Mesenteric fat pad (tissue), 1 donor: Measurements from ENCODE around the gene NEK4. TPM values are rescaled to one million over a fixed set of nuclear protein-coding genes. Genes with fewer than 3 reads are reported as not detected.
"Not testable (repeated sequence)": the region's sequence is repeated elsewhere in the genome, so short reads cannot be mapped to it uniquely, and the experiment has no call there.

Source experiments
- DNase-seq: peaks from one replicate; pipeline ENCODE4 v3.0.0-alpha.2; 2020; ENCODE audit warnings: low spot score
- total RNA-seq: library from RNA; stranded (reverse); fragmentation: NEBNext Ultra II Directional; extraction: Animal tissue kit (Norgen Biotek cat#: 25700); gene quantifications from one replicate; pipeline ENCODE4 v1.2.1, GENCODE V29; 2021
- donor health status: DM: yes; HTN: yes; CAD: no.

NEK4 gene
- total RNA-seq, 1 donor from 2014 or later: 18.1 TPM

DNA sequence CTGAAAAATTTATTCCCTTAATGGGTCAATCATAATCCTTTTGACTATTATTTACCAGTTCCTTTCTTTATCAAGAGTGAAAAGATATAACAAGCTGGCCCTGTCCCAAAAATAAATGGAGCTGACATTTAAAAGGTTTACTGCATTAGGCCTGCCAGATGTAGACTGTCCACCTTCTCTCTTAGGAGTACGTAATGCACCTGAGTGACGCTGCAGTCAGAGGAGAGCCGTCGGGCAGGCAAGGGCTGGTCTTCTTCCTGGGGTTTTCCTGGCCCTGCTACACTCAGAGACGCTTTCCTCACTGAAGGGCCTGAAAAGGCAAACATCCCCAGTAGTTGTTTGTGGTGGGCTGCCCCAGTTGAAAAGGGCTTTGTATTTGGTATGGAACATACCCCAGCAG is 27.6 kb downstream of the NEK4 start:
- DNase-seq: no peak

DNA sequence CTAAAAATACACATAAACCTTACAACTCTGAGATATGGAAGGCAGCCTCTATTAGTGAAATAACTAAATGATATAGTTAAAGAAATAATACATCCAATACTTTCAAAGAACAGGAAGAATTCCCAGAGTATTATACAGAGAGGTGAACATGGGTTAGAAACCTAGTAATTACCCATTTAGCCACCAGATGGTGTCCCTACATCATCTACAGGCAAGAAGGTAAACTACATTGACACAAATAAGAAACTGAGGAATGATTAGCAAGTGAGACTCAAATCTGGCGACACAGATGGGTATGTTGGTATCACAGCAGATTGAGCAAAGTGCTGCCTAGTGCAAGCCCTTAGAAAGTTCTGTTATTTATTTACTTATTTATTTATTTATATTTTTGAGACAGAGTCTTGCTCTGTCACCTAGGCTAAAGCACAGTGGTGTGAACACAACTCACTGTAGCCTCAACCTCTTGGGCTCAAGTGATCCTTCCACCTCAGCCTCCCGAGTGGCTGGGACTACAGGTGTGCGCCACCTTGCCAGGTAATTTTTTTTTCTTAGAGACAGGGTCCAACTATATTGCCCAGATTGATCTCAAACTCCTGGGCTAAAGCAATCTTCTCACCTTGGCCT is 28.2 kb downstream of the NEK4 start:
- no peak for DNase-seq

GRCh38 chr3:52739730-52740129 is 31.0 kb downstream of the NEK4 start:
- DNase-seq: no peak

DNA sequence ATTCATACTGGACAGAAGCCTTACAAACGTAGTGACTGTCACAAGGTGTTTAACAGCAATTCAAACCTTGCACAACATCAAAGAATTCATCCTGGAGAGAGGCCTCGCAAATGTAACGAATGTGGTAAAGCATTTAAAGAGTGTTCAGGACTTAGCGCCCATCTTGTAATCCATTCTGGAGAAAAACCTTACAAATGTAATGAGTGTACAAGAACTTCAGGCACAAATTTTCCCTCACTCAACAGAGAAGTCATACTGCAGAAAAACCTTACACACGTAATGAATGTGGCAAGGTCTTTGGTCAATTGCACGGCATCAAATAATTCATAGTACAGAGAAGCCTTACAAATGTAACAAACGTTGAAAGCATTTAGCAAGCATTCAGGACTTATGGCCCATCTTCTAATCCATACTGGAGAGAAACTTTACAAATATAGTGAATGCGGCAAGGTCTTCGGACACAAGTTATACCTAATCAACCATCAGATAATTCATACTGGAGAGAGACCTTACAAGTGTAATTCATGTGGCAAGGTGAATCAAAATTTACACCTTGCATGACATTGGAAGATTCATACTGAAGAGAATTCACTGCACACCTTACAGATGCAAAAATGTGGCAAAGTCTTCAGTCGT is 37.4 kb downstream of the NEK4 start:
- DNase-seq: no peak

DNA sequence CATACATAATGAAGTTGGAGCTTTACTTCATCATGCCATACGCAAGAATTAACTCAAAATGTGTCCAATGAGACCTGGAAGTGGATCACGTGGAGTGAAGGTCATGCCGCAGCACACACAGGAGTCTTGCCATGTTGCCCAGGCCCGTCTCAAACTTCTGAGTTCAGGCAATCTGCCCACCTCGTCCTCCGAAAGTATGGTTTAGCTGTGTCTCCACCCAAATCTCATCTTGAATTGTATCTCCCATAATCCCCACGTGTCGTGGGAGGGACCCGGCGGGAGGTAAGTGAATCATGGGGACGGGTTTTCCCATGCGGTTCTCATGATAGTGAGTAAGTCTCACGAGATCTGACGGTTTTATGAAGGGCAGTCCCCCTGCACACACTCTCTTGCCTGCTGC is 39.1 kb downstream of the NEK4 start:
- no peak for DNase-seq

DNA sequence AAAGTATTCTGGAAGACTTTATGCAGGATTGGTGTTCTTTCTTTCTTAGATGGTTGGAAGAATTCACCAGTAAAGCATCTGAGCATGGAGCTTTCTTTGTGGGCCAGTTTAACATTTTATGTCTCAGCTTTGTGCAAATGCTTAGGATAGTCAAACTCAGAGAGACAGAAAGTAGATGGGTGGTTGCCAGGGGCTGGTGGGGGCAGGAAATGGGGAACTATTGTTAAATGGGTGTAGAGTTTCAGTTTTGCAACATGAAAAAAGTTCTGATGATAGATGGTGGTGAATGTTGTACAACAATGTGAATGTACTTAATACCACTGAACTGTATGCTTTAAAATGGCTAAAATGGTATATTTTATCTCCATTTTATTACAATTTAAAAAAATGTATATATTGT is 40.1 kb downstream of the NEK4 start:
- no peak for DNase-seq

- not testable (repeated sequence) for DNase-seq
These were observed 42.0 kb downstream of the NEK4 start for GRCh38 chr3:52728753-52729152.

DNA sequence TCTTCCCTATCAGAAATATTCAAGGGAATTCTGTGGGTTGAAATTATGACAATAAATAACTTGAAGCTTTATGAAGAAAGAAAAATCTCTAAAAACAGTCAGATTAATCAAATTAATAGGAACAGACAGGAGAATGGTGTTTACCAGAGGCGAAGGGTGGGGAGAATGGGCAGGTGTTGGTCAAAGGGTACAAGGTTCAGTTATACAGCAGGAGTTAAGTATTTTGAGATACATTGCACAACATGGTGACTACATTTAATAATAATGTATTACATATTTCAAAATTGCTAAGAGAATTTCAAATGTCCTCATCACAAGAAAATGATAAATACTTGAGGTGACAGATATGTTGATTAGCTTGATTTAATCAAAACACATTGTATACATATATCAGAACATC is 46.2 kb downstream of the NEK4 start:
- DNase-seq: no peak

DNA sequence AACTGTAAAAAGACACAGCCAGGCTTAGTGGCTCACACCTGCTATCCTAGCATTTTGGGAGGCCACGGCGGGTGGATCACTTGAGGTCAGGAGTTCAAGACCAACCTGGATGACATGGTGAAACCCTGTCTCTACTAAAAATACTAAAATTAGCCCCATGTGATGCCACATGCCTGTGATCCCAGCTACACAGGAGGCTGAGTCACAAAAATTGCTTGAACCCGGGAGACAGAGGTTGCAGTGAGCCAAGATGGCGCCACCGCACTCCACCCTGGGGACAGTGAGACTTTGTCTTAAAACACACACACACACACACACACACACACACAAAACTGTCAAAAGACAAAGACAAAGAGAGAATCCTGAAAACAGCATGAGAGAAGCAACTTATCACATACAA is 46.8 kb downstream of the NEK4 start:
- DNase-seq: no peak

GRCh38 chr3:52722491-52722890 is 48.2 kb downstream of the NEK4 start:
- DNase-seq: no peak

- DNase-seq: no peak
These were observed 49.1 kb downstream of the NEK4 start for GRCh38 chr3:52721730-52722008.

GRCh38 chr3:52721002-52721729 is 49.6 kb downstream of the NEK4 start:
- no peak for DNase-seq

DNA sequence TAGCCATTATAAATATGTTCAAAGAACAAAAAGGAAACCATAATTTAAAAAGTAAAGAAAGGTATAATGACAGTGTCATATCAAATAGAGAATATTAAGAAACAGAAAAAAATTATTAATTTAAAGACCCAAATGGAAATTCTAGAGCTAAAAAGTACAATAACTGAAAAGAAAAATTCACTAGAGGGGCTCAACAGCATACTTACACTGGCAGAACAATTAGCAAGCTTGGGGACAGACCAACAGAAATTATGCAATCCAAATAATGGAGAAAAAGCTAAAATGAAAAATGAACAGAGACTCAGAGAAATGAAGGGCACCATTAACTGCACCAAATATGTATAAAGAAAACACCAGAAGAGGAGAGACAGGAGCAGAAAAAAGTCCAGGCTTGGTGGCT is 51.1 kb downstream of the NEK4 start:
- no peak for DNase-seq

DNA sequence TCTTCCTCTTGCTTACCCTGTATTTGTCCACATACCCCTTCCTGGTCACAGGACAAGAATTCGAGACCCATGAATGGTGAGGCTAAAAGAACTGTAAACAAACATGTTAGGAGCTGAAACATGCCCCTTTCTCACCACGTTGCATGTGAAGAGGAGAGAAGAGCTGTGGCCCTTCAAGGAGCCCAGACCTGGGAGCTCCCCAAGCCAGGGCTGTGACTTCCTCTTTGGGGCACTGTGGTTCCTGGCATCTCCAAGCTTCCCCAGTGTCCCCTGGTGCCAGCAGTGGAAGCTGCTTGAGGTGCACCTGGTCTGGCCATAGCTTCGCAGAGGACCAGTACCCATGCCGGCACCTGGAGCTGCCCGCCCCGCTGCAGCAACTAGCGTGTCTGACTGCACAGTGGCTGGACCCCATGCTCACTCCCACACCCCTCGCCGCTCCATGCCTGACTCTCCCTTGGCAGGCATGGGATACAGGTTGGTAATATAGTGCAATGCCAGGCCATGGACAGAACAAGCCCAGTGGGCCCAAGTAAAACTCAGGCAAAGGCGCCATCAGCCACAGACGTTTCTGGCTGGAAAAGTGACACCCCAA is 54.9 kb downstream of the NEK4 start:
- peak; percentile 85 for DNase-seq

GRCh38 chr3:52714335-52715302 is 56.1 kb downstream of the NEK4 start:
- peak; percentile 77 for DNase-seq

DNA sequence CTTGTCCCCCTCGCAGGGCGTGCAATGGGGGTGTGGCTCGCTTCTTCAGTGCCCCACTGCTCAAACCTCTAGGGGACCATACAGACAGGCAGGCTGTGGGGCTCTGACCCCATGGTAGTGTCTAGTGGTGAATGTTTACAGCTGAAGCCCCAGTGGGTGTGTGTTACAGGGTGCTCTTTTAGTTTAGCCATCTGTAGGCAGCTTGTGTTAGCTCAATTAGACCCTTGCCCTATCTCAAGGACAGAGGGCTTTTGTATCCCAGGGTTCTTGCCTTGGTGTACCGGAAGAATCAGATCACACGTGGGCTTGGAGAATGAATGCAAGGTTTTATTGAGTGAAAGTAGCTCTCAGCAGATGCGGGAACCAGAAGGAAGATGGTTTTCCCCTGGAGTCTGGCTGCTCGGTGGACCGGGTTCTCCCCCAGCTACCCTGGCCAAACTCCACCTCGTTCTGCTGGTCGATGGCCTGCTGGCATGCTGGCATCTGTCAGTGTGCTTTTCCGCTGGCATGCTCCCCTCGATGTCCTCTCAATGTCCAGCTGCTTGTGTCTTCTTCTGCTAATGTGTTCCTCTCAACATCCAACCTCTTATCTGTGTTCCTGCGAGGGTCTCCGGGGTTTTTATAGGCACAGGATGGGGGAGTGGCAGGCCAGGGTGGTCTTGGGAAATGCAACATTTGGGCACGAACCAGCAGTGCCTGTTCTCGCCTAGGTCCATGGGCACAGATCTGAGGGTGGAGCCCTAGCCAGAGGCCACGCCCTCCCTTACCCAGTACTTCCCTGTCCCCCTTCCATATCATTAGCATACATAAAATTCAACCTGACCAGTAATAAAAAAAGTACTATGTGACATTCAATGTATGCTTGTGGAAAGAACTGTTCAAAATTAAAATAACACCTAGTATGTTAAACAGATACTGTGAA is 58.2 kb downstream of the NEK4 start:
- peak; percentile 74 for DNase-seq

DNA sequence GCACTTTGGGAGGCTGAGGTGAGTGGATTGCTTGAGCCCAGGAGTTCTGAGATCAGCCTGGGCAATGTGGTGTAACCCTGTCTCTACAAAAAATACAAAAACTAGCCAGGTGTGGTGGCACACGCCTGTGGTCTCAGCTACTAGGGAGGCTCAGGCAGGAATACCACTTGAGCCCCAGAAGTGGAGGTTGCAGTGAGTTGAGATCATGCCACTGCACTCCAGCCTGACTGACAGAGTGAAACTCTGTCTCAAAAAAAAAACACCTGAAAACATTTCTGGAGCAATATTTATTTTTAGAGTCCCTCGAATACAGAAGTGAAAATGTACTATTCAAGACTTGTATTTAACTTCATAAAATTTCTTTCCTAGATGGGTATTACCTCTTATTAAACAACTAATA is 60.2 kb downstream of the NEK4 start:
- DNase-seq: no peak

DNA sequence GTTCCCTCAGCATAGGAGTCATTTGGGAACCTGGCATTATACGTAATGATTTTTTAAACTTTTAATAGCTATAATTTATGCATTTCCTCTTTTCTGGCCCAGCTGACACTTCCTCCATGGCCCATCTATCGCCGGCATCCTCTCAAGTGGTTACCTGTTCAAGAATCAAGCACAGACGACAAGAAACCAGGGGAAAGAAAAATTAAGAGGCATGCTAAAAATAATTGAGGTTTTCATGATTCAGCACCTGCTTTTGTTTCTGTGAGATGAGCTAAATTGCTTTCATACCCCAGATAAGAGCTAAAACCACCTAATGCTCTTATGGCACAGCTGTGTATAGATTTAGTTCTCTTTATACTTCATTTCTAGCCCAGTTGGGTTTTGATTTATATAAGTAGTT is 63.2 kb downstream of the NEK4 start:
- no peak for DNase-seq

DNA sequence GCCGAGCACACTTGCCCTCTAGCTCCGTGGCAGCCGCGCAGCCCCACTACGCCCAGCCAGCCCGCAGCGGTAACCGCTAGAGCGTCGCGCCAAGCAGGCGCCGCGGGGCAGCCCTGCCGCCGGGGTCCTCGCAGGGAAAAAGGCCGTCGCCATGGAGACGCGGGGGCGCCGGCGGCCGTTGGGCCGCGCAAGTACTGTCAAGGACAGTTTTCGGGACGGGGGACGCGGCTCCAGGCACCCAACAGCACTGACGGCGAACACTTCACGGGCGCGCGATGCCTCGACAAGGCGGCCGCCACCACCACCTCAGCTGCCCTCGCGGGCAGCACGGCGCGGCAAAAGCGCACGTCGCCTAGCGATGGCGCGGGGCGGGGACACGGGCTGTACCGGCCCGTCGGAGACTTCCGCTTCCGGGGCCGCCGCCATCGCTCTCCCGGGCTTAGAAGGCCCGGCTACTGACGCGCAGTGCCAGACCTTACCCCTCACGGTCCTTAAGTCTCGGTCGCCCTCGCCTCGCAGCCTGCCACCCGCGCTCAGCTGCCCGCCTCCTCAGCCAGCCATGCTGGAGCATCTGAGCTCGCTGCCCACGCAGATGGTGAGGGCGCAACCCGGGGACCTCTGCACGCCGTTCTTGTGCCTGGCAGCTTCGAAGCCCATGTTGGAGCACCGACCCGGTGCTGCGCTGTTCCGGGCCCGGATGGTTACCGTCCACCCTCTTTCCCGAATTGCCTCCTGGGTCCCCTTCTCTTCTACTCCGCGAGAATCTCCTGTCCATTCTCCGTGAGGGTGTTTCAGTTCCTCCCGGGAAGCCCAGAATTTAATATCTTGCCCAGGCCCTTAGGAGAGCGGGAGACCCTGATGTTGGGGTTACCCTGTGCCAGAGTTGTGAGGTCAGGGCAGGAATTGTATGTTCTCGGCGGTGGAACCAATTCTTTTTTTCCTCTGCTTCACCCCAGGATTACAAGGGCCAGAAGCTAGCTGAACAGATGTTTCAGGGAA is 64.8 kb downstream of the NEK4 start, which contains the start of the genes GLT8D1 and SPCS1:
Gene GLT8D1 (minus strand): TSS at position 104 of the 999 bp plus-strand sequence. CDS start 5,331 bp downstream, outside the sequence.
Gene SPCS1 (plus strand): TSS at position 419 of the 999 bp plus-strand sequence. CDS start 141 bp downstream, at position 560.
- DNase-seq: peak; percentile 96
